Bladder microvascular endothelial cell (primary cell): ENCODE results near the gene ZC3HAV1. TPM values are rescaled to one million over a fixed set of nuclear protein-coding genes. Genes with fewer than 3 reads are reported as not detected.

Source experiments
- total RNA-seq: library from RNA; depleted of rRNA; stranded (reverse); fragments of >200 nt; gene quantifications from 2 replicates; pipeline ENCODE4 v1.2.3, GENCODE V29; 2014

Gene ZC3HAV1
- total RNA-seq, result 29.6 and 52.6 TPM in 2 replicates

DNA sequence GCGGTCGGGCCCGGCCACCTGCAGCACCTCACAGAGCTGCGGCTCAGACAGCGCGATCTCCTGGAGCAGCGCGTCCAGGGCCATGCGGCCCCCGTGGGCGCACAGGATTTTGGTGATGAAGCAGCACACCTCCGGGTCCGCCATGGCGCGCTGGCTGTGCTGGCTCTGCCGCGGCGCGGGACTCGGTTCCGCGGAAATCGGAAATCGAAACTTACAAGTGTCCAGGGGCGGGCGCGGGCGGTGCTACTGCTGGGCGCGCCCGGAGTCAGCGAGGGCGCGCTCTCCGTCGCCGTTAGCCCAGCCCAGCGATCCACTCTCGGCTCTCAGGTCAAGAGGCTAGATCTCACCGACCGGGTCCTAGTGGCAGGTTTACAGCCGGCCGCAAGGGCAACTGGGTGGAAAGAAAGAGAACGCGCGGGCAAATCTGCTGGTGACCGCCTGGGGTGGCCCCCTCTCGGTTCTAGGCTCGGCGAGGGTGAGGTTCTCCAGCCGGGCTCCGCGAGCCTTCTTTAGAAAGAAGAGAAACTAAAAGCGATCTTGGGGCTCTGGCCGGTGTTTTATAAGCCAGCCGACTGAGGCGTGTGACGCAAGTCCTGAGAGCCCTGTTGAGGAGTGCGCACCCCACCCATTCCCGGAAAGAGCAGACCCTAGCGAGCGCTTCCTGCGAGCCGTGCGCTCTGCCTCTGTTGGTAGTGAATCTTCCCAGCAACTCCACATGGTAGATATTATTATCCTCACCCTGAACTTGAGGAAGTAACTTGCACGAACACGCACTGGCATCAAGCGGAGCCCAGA is at the start of gene ZC3HAV1:
Gene ZC3HAV1 (minus strand): TSS at position 533 of the 795 bp plus-strand sequence. CDS start 389 bp downstream, at position 144.

GRCh38 chr7:139035586-139036353 is 73.8 kb downstream of the ZC3HAV1 start, which contains the start of gene ZC3HAV1L:
Gene ZC3HAV1L, minus strand, starts transcription at chr7:139036042. Its CDS starts 25 bp downstream, at chr7:139036017.

Other genes starting within 250 kb of the ZC3HAV1 start
- 1.1 and 6.0 TPM in 2 replicates for gene KIAA1549, start 128.3 kb downstream of the ZC3HAV1 start, total RNA-seq
- gene ZC3HAV1L, start 73.7 kb downstream of the ZC3HAV1 start, total RNA-seq, result 10.5 and 23.1 TPM in 2 replicates
- gene UBN2, start 121.5 kb upstream of the ZC3HAV1 start, total RNA-seq, result 2.6 and 9.2 TPM in 2 replicates
- 4.5 and 9.7 TPM in 2 replicates for gene FMC1, start 231.6 kb upstream of the ZC3HAV1 start, total RNA-seq